GM18858 (cell line): ENCODE measurements around the gene LRRC26.

Experiments
- ATAC-seq: cut with Tn5 transposase; IDR thresholded peaks from one replicate; pipeline ENCODE4 v1.9.1; 2021; ENCODE audit not compliant: unreplicated experiment

Gene LRRC26

GRCh38 chr9:137199411-137200121 lies 29.7 kb upstream of the LRRC26 start:
- no peak for ATAC-seq

GRCh38 chr9:137198902-137199283 lies 29.0 kb upstream of the LRRC26 start:
- no peak for ATAC-seq

- no peak for ATAC-seq
Observed at GRCh38 chr9:137198051-137198901, 28.4 kb upstream of the LRRC26 start.

- no peak for ATAC-seq
Observed at GRCh38 chr9:137195525-137196220, 25.8 kb upstream of the LRRC26 start.

GRCh38 chr9:137194909-137195308 lies 25.1 kb upstream of the LRRC26 start:
- ATAC-seq: no peak

- no peak for ATAC-seq
Observed at GRCh38 chr9:137194388-137194787, 24.5 kb upstream of the LRRC26 start.

GRCh38 chr9:137193771-137194170 lies 23.9 kb upstream of the LRRC26 start:
- ATAC-seq: no peak

- ATAC-seq: no peak
Observed at GRCh38 chr9:137192859-137193258, 23.0 kb upstream of the LRRC26 start.

- no peak for ATAC-seq
Observed at GRCh38 chr9:137192448-137192780, 22.6 kb upstream of the LRRC26 start.

- ATAC-seq: no peak
Observed at GRCh38 chr9:137191691-137192447, 22.0 kb upstream of the LRRC26 start.

- no peak for ATAC-seq
Observed at GRCh38 chr9:137191245-137191644, 21.4 kb upstream of the LRRC26 start.

GRCh38 chr9:137190315-137190856 lies 20.5 kb upstream of the LRRC26 start:
- ATAC-seq: no peak

GRCh38 chr9:137189297-137190295 lies 19.7 kb upstream of the LRRC26 start:
- ATAC-seq: no peak

- ATAC-seq: peak; percentile 63
Observed at GRCh38 chr9:137188490-137189296, 18.8 kb upstream of the LRRC26 start, which contains the start of the genes ANAPC2 and SSNA1. TSS of gene ANAPC2 (minus strand) at chr9:137188560. CDS start at chr9:137188532, 28 bp downstream. TSS of gene SSNA1 (plus strand) at chr9:137188676. CDS start at chr9:137188727, 51 bp downstream.

- no peak for ATAC-seq
Observed at GRCh38 chr9:137188086-137188489, 18.2 kb upstream of the LRRC26 start.

- ATAC-seq: no peak
Observed at GRCh38 chr9:137187386-137187785, 17.5 kb upstream of the LRRC26 start.

GRCh38 chr9:137186385-137186784 lies 16.5 kb upstream of the LRRC26 start:
- no peak for ATAC-seq

GRCh38 chr9:137185921-137186320 lies 16.1 kb upstream of the LRRC26 start:
- no peak for ATAC-seq
